B cell (primary cell): ENCODE data around the gene SLC22A12.

Source experiments
- EZH2 ChIP-seq: IDR thresholded peaks from 2 replicates; pipeline ENCODE4 v1.6.1; 2012; ENCODE audit warnings: borderline replicate concordance, low read depth, mild to moderate bottlenecking, moderate library complexity, low read length; ENCODE audit not compliant: insufficient read depth, poor library complexity, severe bottlenecking
- TF ChIP-seq, protein P1 (sequence below): fragments of 200-600 bp; IDR thresholded peaks from one replicate; pipeline ENCODE4 v1.8.0; 2022; ENCODE audit warnings: antibody characterized with exemption, mild to moderate bottlenecking

DNA sequence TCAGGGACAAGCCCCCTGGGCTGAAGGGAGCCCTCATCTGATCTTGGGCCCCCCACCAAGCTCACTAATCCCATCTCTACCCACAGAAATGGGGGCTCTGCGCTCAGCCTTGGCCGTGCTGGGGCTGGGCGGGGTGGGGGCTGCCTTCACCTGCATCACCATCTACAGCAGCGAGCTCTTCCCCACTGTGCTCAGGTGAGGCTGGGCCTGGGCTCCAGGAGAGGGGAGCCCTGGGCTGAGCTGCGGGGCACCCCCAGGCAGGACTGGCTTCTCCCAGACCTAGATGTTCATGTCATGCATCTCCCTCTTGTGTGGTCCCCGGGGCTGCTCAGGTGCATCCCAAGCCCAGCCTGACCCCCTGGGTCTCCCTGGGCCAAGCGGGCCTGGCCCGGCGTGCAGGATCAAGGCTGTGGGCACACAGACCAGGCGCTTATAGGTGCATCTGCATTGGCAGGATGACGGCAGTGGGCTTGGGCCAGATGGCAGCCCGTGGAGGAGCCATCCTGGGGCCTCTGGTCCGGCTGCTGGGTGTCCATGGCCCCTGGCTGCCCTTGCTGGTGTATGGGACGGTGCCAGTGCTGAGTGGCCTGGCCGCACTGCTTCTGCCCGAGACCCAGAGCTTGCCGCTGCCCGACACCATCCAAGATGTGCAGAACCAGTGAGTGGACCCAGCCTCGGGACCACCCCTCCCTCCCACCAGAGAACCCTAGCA lies 9.4 kb downstream of the SLC22A12 start:
- TF ChIP-seq, protein P1, sequence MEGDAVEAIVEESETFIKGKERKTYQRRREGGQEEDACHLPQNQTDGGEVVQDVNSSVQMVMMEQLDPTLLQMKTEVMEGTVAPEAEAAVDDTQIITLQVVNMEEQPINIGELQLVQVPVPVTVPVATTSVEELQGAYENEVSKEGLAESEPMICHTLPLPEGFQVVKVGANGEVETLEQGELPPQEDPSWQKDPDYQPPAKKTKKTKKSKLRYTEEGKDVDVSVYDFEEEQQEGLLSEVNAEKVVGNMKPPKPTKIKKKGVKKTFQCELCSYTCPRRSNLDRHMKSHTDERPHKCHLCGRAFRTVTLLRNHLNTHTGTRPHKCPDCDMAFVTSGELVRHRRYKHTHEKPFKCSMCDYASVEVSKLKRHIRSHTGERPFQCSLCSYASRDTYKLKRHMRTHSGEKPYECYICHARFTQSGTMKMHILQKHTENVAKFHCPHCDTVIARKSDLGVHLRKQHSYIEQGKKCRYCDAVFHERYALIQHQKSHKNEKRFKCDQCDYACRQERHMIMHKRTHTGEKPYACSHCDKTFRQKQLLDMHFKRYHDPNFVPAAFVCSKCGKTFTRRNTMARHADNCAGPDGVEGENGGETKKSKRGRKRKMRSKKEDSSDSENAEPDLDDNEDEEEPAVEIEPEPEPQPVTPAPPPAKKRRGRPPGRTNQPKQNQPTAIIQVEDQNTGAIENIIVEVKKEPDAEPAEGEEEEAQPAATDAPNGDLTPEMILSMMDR, result no peak
- no peak for TF ChIP-seq EZH2
